Measurements from ENCODE around the gene BCL6. TPM values are rescaled to one million over a fixed set of nuclear protein-coding genes. Genes with fewer than 3 reads are reported as not detected.
A peak's percentile ranks its signal among the peaks of the same experiment; 100 is the strongest.

Gene BCL6
- total RNA-seq, 6 experiments from 2014 or later: 28.0 to 36.5 (median 31.1) TPM

DNA sequence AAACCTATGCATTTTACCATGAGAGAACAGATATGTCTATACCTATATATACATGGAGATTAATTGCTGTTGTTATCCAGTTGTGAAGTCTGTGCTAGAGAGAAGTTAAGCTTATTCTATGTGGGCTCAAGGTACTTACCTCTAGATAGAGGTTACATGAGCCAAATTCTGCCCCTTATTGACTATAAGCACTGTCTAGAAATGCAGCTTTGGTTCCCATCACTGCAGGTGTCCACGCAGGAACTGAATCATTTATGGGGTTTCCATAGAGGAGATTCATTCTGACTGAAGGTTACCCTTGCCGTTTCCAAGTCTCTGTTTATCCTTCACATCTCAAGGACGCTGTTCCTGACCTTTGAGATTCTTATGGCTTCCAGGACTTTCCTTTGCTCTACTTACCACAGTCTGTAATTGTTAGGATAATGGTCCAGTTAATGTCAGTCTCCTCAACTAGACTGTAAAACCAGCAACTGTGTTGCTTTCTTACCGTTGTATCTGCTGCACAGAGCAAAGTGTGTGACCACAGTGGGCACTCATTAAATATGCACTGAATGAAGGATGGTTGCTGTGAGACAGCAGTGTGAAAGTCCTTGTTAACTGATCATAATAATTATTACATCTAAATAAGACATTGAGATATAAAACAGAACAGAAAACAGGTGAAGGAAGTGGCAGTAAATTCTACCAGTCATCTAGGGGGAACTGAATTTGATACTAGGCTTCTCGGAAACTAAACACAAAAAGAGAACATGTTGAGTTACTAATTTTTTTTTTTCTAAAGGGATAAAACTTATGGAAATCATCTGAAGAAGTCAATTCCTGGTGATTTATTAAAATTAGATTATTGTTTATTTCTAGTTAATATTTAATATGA, 44.0 kb upstream of the BCL6 start:
- no peak overlapping the region for H3K4me3 Mint-ChIP-seq
- no peaks in the 10 kb centered on the region for H3K4me1 Mint-ChIP-seq (ENCODE audit: low read depth)
- no peaks in the 10 kb centered on the region for H3K36me3 Mint-ChIP-seq (ENCODE audit: low read depth)
- H3K27me3 Mint-ChIP-seq (ENCODE audit: insufficient read depth): peaks cover 8% of the 10 kb centered on the region
- no peaks in the 10 kb centered on the region for H3K9me3 Mint-ChIP-seq
- no peak for DNase-seq
- TF ChIP-seq, protein P1, sequence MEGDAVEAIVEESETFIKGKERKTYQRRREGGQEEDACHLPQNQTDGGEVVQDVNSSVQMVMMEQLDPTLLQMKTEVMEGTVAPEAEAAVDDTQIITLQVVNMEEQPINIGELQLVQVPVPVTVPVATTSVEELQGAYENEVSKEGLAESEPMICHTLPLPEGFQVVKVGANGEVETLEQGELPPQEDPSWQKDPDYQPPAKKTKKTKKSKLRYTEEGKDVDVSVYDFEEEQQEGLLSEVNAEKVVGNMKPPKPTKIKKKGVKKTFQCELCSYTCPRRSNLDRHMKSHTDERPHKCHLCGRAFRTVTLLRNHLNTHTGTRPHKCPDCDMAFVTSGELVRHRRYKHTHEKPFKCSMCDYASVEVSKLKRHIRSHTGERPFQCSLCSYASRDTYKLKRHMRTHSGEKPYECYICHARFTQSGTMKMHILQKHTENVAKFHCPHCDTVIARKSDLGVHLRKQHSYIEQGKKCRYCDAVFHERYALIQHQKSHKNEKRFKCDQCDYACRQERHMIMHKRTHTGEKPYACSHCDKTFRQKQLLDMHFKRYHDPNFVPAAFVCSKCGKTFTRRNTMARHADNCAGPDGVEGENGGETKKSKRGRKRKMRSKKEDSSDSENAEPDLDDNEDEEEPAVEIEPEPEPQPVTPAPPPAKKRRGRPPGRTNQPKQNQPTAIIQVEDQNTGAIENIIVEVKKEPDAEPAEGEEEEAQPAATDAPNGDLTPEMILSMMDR (IDR thresholded peaks at IDR 0.05): no peak
- H3K27ac Mint-ChIP-seq: no peak overlapping the region

DNA sequence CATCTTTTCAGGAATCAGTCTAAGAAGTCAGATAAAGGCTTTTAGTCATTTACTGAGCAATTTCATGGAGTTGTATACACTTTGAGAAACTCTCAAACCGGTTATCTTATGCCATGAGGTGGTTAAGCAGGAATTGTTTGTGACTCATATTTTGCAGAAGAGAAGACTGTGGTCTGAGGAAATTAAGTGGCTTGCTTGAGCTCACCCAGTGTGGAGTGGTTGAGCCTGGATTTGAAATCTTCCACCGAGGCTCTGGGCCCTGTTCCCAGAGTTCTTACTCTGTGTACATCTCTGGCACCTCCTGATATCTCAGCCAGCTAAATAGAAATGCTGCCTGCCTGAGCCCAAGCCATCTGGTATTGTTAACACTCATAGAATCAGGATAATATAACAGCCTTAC, 37.8 kb upstream of the BCL6 start:
- TF ChIP-seq, protein P1 (IDR thresholded peaks at IDR 0.05): no peak
- no peaks in the 10 kb centered on the region for H3K9me3 Mint-ChIP-seq
- peak; percentile 95 for DNase-seq
- H3K4me1 Mint-ChIP-seq (ENCODE audit: low read depth): peaks cover 23% of the 10 kb centered on the region
- peak overlapping the region; percentile 88 for H3K27ac Mint-ChIP-seq
- peaks cover 2% of the 10 kb centered on the region for H3K27me3 Mint-ChIP-seq (ENCODE audit: insufficient read depth)
- H3K36me3 Mint-ChIP-seq (ENCODE audit: low read depth): no peaks in the 10 kb centered on the region
- H3K4me3 Mint-ChIP-seq: peak overlapping the region; percentile 68

DNA sequence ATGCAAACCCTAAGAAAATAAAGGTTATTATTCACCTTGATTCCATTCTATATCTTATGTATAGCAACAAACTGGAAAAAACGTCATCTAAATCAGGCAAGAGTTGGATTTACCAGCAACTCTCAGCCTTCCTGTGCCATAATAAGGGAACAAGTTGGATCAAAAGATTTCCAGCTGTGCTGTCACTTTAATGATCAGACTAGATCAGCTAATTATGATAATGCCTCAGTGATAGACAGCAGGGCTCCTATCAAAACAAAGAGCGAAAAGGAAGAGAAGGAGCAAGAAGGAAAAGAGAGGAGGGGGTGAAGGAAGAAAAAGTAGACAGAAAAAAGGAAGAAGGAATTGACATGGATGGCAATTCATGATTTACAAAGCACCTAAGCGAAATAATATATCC, 36.7 kb upstream of the BCL6 start:
- Mint-ChIP-seq H3K36me3 (ENCODE audit: low read depth) (no peaks in the 10 kb centered on the region), H3K9me3 (no peaks in the 10 kb centered on the region), H3K4me1 (ENCODE audit: low read depth) (peaks cover 34% of the 10 kb centered on the region), H3K27ac (no peak overlapping the region), H3K4me3 (no peak overlapping the region), H3K27me3 (ENCODE audit: insufficient read depth) (no peaks in the 10 kb centered on the region; the same call in none of the 2 replicates)
- no peak for DNase-seq
- TF ChIP-seq, protein P1 (IDR thresholded peaks at IDR 0.05): no peak

DNA sequence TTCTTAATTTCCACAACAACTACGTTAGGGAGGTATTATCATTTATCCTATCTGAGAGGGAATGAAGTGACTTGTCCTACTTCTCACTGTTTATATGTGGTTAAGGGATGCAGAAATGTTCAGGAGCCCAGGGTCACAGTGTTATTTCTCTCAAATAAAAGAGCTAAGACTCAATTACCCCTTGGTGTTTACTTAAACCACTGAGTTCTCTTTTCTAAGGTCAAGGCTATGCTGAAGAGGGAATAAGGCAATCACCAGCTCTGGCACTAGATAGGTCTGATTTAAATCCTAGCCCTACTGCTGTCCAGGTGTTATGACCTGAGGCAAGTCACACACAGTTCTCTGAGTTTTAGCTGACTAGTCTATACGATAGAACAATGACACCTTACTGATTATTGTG, 35.7 kb upstream of the BCL6 start:
- DNase-seq: no peak
- Mint-ChIP-seq H3K27me3 (ENCODE audit: insufficient read depth) (no peaks in the 10 kb centered on the region; the same call in 1 of the 2 replicates), H3K27ac (no peak overlapping the region), H3K9me3 (no peaks in the 10 kb centered on the region), H3K4me1 (ENCODE audit: low read depth) (peaks cover 38% of the 10 kb centered on the region), H3K4me3 (no peak overlapping the region), H3K36me3 (ENCODE audit: low read depth) (no peaks in the 10 kb centered on the region)
- TF ChIP-seq, protein P1 (IDR thresholded peaks at IDR 0.05): no peak

DNA sequence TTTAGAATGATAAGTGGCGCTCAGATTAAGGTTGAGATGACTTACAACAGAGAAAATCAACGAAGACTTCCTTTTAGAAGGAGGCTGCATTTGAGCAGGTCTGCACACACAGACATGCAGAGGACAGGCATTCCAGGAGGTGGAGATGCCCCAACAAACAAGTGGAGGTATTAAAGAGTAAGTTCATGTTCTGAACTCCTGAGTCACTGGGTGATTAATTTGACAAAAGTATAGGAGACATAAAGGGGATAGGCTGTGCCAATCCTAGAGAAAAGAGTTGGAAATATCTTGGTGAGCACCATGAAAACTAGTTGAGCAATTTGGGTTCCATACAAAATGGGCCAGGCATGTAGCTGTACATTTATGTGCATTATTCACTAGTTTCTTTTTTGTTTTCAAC, 33.5 kb upstream of the BCL6 start:
- no peak for DNase-seq
- Mint-ChIP-seq H3K9me3 (no peaks in the 10 kb centered on the region), H3K27me3 (ENCODE audit: insufficient read depth) (no peaks in the 10 kb centered on the region; the same call in 1 of the 2 replicates), H3K36me3 (ENCODE audit: low read depth) (no peaks in the 10 kb centered on the region), H3K27ac (no peak overlapping the region), H3K4me1 (ENCODE audit: low read depth) (peaks cover 35% of the 10 kb centered on the region), H3K4me3 (no peak overlapping the region)
- TF ChIP-seq, protein P1 (IDR thresholded peaks at IDR 0.05): no peak

Measured in HFFc6 (cell line).